ENCODE results near the gene ADAMTS17.

The ADAMTS17 gene

GRCh38 chr15:100096700-100097099 lies 245.1 kb downstream of the ADAMTS17 start:
- CTCF ChIA-PET = no interaction called here
- DNase-seq (ENCODE audit: extremely low spot score) = no peak
- no peak for TF ChIP-seq CTCF (IDR thresholded peaks at IDR 0.05; ENCODE audit: control extremely low read depth, extremely low read depth, low read depth, missing control alignments)
- POLR2A ChIA-PET = no interaction called here

GRCh38 chr15:100096248-100096600 lies 245.6 kb downstream of the ADAMTS17 start:
- DNase-seq (ENCODE audit: extremely low spot score) = no peak
- ChIA-PET CTCF (no interaction called here), POLR2A (no interaction called here)
- no peak for TF ChIP-seq CTCF (IDR thresholded peaks at IDR 0.05; ENCODE audit: control extremely low read depth, extremely low read depth, low read depth, missing control alignments)

GRCh38 chr15:100095541-100096247 lies 246.1 kb downstream of the ADAMTS17 start:
- no peak for DNase-seq (ENCODE audit: extremely low spot score)
- ChIA-PET POLR2A (no interaction called here), CTCF (interaction anchor here (1.0 kb wide), 1 partner anchor 10 kb away, joined by 3 read pairs; no protein-coding TSS in a partner anchor)
- no peak for TF ChIP-seq CTCF (IDR thresholded peaks at IDR 0.05; ENCODE audit: control extremely low read depth, extremely low read depth, low read depth, missing control alignments)

- no peak for DNase-seq (ENCODE audit: extremely low spot score)
- ChIA-PET CTCF (no interaction called here), POLR2A (no interaction called here)
- no peak for TF ChIP-seq CTCF (IDR thresholded peaks at IDR 0.05; ENCODE audit: control extremely low read depth, extremely low read depth, low read depth, missing control alignments)
Observed at GRCh38 chr15:100094127-100094510, 247.7 kb downstream of the ADAMTS17 start.

GRCh38 chr15:100093211-100094126 lies 248.3 kb downstream of the ADAMTS17 start:
- no peak for TF ChIP-seq CTCF (IDR thresholded peaks at IDR 0.05; ENCODE audit: control extremely low read depth, extremely low read depth, low read depth, missing control alignments)
- CTCF ChIA-PET = no interaction called here
- POLR2A ChIA-PET = no interaction called here
- no peak for DNase-seq (ENCODE audit: extremely low spot score)

GRCh38 chr15:100092034-100092433 lies 249.7 kb downstream of the ADAMTS17 start:
- ChIA-PET CTCF (no interaction called here), POLR2A (no interaction called here)
- no peak for DNase-seq (ENCODE audit: extremely low spot score)

More at GRCh38 chr15:100092034-100092433, 249.7 kb downstream of the ADAMTS17 start:
- TF ChIP-seq CTCF (IDR thresholded peaks at IDR 0.05; ENCODE audit: control extremely low read depth, extremely low read depth, low read depth, missing control alignments) = no peak

Measured in GM10248 (cell line).